T-helper 17 cell (primary cell): ENCODE results near the gene NPEPL1. TPM values are rescaled to one million over a fixed set of nuclear protein-coding genes. Genes with fewer than 3 reads are reported as not detected.
"Not testable (repeated sequence)": the region's sequence is repeated elsewhere in the genome, so short reads cannot be mapped to it uniquely, and the experiment has no call there.

Source experiments
- ATAC-seq: fragments of 150-1000 bp; cut with Tn5 transposase; 2 replicates; pipeline ENCODE4 v1.10.0; 2021; ENCODE audit warnings: mild to moderate bottlenecking, moderate library complexity
- DNase-seq, 3 donors: peaks; one replicate each; pipeline versions ENCODE4 v3.0.0 to v3.0.0-alpha.2; 2020 to 2021
- H3K9me3 ChIP-seq: one replicate; pipeline ENCODE4 v1.7.0; 2013; ENCODE audit warnings: low read length, mild to moderate bottlenecking; ENCODE audit not compliant: control insufficient read depth, poor library complexity, severe bottlenecking
- H3K27ac Mint-ChIP-seq: one replicate; pipeline ENCODE4 v1.8.0; 2022; ENCODE audit warnings: mild to moderate bottlenecking, moderate library complexity, mixed read lengths
- H3K27me3 Mint-ChIP-seq: one replicate; pipeline ENCODE4 v1.8.0; 2022; ENCODE audit warnings: mixed read lengths
- H3K36me3 Mint-ChIP-seq: one replicate; pipeline ENCODE4 v1.8.0; 2022; ENCODE audit warnings: low read depth, mixed read lengths
- H3K4me1 Mint-ChIP-seq: one replicate; pipeline ENCODE4 v1.8.0; 2022; ENCODE audit warnings: mild to moderate bottlenecking, mixed read lengths
- H3K4me3 Mint-ChIP-seq: one replicate; pipeline ENCODE4 v1.8.0; 2022; ENCODE audit warnings: mild to moderate bottlenecking, moderate library complexity, mixed read lengths
- total RNA-seq, 4 donors: library from RNA in 2 of 4; stranded (reverse) in 2 of 4; gene quantifications; one replicate each; pipeline ENCODE4 v1.2.3 and lab custom pipeline; 2022 to 2026

NPEPL1 gene
- total RNA-seq, 2 donors from 2014 or later = 59.2 to 64.8 TPM

DNA sequence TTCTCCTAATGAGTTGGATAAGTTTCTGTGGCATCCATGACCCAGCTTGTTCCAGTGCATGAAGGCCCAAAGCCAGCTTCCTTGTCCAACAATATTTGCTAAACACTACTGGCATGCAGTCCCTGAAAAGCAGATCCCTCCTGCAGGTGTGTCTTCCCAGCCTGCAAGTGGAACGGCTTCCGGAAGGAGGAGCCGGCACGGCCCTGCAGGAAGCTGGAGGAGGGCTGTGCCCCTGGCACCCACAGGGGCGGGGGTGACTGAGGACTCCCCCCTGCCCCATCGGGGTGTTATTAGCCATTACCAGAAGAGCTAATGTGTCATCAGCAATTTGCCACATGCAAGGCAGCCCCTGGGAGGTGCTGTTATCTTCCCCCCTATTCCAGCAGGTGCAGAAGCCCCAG is 27.4 kb downstream of the NPEPL1 start:
- H3K4me3 Mint-ChIP-seq = no peak overlapping the region
- DNase-seq = no peak
- H3K9me3 ChIP-seq = no peaks in the 10 kb centered on the region
- H3K36me3 Mint-ChIP-seq = peaks cover 8% of the 10 kb centered on the region
- peaks cover 42% of the 10 kb centered on the region for H3K27me3 Mint-ChIP-seq
- no peak overlapping the region for H3K27ac Mint-ChIP-seq
- H3K4me1 Mint-ChIP-seq = peaks cover 3% of the 10 kb centered on the region
- ATAC-seq = no peak

DNA sequence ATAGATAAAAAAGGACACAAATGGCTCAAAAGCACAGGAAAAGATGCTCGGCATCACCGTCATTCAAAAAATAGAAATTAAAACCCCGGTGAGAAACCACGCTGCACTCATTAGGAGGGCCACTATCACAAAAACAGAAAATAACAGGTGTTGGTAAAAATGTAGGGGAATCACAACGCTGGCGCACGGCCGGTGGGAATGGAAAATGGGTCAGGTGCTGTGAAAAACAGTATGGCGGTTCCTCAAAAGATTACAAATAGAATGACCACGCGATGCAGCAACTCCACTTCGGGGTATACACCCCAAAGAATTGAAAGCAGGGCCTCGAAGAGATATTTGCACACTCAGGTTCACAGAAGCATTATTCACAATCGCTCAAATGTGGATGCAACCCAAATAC is 28.3 kb downstream of the NPEPL1 start:
- no peak overlapping the region for H3K4me3 Mint-ChIP-seq

DNA sequence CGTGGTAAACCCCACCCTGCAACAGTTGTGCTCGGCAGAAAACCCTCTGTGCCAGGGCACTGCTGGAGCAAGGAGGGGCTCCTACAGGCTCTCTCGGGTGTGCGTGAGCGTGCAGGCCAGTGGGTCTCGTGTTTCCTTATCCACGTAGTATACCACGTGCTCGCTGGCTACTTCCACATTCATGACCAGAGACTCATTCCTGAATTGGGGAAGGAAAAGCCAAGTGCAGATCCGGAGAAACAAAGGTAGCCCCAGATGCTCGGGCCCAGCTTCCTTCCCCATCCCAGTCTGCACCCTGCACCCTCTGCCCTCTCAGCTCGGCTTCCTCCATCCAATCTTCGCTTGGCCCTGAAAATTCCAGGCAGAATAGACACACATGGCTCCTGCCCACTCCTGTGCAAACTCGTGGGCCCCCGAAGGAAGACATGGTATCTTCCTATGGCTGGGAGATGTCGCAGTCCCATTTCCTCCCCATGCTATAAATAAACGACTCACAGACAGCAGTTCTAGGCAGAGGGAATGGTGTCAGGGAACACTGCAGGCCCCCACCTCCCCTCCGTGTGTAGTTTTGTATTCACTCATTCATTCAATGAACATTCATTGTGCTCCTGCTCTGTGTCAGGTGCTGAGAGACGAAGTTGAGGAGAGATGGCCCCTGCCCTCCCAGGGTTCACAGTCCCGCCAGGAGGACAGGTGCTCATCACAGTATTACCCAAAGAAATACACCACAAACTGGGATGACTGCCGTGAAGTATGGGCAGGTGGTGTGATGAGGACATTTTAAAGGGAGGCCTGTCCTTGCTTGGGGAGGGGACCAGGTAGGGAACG is 29.6 kb downstream of the NPEPL1 start:
- Mint-ChIP-seq H3K4me3 (no peak overlapping the region), H3K4me1 (peaks cover 3% of the 10 kb centered on the region), H3K27ac (no peak overlapping the region), H3K36me3 (peaks cover 8% of the 10 kb centered on the region), H3K27me3 (peaks cover 45% of the 10 kb centered on the region)
- no peaks in the 10 kb centered on the region for H3K9me3 ChIP-seq
- ATAC-seq = no peak
- no peak for DNase-seq

More for the DNA sequence above, 28.3 kb downstream of the NPEPL1 start:
- ATAC-seq = no peak
- Mint-ChIP-seq H3K36me3 (peaks cover 8% of the 10 kb centered on the region), H3K27me3 (peaks cover 45% of the 10 kb centered on the region), H3K4me1 (peaks cover 3% of the 10 kb centered on the region), H3K27ac (no peak overlapping the region)
- no peak for DNase-seq
- no peaks in the 10 kb centered on the region for H3K9me3 ChIP-seq

DNA sequence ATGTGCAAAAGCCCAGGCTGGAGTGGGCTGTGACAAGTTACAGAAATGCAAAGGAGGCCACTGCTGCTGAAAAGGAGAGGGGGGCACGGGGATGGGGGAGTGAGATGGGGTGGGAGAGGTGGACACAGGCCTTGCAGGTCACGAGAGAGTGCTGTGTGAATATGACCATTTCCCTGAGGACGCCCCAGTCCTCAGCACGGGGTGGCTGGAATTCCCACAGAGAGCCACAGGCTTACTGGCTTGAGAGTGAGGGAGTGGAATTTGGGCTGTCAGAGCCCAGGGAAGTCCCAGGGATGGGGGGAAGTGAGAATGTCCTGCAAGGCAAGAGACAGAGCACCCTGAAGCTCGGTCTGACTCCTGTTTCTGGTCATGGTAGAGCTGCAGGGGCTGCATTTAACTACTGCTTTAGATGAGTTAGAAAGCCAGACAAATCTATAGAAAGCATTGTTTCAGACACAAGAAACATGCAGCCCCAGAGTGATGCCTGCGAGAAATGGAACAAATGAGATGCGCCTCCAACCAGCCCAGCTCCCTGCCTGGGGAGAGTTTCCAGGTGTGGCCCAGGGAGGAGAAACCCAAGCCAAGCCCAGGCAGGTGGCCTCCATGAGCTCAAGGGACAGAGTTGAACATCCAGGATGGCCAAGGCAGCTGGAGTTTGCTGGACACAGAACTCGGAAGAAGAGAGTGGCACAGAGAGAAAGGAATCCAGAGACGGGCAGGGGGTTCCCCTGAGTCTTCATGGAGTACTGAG is 30.5 kb downstream of the NPEPL1 start:
- DNase-seq (no peak), ATAC-seq (no peak)
- H3K4me1 Mint-ChIP-seq = peaks cover 3% of the 10 kb centered on the region
- H3K4me3 Mint-ChIP-seq = no peak overlapping the region
- H3K9me3 ChIP-seq = no peaks in the 10 kb centered on the region
- H3K27ac Mint-ChIP-seq = no peak overlapping the region
- peaks cover 8% of the 10 kb centered on the region for H3K36me3 Mint-ChIP-seq
- peaks cover 45% of the 10 kb centered on the region for H3K27me3 Mint-ChIP-seq

DNA sequence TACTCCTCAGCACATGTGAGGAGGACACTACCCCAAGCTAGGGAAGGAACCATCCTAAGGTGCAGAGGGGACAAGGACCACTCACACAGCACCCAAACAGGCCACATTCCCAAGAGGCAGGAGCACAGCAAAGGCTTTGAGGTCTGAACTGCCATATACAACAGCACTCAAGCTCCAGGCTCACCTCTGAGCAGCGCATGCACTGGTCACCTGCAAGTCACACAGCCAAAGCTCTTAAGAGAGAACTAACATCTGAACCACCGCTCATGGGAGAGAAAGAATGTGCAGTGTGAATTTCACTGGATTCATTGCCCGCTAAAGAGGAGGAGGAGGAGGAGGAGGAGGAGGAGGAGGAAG is 31.0 kb downstream of the NPEPL1 start:
- no peak for ATAC-seq
- H3K27me3 Mint-ChIP-seq = peaks cover 45% of the 10 kb centered on the region
- no peaks in the 10 kb centered on the region for H3K9me3 ChIP-seq
- no peak for DNase-seq
- H3K4me1 Mint-ChIP-seq = peaks cover 3% of the 10 kb centered on the region
- H3K27ac Mint-ChIP-seq = no peak overlapping the region
- H3K4me3 Mint-ChIP-seq = no peak overlapping the region
- H3K36me3 Mint-ChIP-seq = peaks cover 8% of the 10 kb centered on the region

DNA sequence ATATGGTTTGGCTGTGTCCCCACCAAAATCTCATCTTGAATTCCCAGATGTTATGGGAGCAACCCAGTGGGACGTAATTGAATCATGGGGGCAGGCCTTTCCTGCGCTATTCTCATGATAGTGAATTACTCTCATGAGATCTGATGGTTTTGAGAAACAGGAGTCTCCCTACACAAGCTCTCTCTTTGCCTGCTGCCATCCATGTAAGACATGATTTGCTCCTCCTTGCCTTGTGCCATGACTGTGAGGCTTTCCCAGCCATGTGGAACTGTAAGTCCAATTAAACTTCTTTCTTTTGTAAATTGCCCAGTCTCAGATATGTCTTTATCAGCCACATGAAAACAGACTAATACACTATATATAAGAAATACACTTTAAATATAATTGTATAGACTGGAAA is 33.6 kb downstream of the NPEPL1 start:
- not testable (repeated sequence) for H3K4me3 Mint-ChIP-seq, H3K36me3 Mint-ChIP-seq, H3K4me1 Mint-ChIP-seq, DNase-seq, ATAC-seq, H3K9me3 ChIP-seq, H3K27ac Mint-ChIP-seq
- H3K27me3 Mint-ChIP-seq = peaks cover 38% of the 10 kb centered on the region

DNA sequence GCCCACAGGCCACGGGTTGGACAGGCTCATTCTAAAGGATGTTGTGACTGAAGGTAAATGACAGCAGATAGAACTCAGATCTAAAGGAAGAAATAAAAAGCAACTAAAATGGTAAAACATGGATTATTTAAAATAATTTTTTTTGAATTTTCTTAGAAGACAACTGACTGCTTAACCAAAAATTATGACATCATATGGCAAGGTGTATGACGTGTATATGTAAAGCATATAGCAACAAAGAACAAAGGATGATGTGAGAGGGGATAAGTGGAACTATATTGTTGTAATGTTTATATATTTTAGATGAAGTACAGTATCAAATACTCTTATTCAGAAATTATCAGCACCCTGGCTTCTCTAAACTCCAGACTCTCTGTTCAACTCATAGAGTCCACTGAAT is 38.6 kb downstream of the NPEPL1 start:
- H3K27ac Mint-ChIP-seq = no peak overlapping the region
- no peak overlapping the region for H3K4me3 Mint-ChIP-seq
- H3K36me3 Mint-ChIP-seq = no peaks in the 10 kb centered on the region
- H3K4me1 Mint-ChIP-seq = no peaks in the 10 kb centered on the region
- H3K9me3 ChIP-seq = no peaks in the 10 kb centered on the region
- ATAC-seq (no peak), DNase-seq (no peak)
- peaks cover 12% of the 10 kb centered on the region for H3K27me3 Mint-ChIP-seq

DNA sequence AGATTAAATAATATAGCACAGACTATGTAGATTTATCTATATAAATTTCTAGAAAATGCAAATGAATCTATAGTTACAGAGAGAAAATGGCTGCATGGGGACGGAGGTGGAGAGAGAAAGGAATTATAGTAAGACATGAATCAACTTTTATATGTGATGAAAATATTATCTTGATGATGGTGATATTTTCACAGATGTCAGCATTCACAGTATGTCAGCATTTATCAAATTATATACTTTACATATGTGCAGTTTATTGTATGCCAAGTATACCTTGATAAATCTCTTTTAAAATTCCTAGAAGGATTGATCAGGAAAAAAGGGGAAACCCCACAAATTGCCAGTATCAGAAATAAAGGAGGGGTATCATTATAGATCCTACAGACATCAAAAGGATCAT is 44.6 kb downstream of the NPEPL1 start:
- DNase-seq (no peak), ATAC-seq (no peak)
- Mint-ChIP-seq H3K27ac (no peak overlapping the region), H3K4me3 (no peak overlapping the region), H3K27me3 (peaks cover 25% of the 10 kb centered on the region), H3K36me3 (no peaks in the 10 kb centered on the region), H3K4me1 (no peaks in the 10 kb centered on the region)
- no peaks in the 10 kb centered on the region for H3K9me3 ChIP-seq

DNA sequence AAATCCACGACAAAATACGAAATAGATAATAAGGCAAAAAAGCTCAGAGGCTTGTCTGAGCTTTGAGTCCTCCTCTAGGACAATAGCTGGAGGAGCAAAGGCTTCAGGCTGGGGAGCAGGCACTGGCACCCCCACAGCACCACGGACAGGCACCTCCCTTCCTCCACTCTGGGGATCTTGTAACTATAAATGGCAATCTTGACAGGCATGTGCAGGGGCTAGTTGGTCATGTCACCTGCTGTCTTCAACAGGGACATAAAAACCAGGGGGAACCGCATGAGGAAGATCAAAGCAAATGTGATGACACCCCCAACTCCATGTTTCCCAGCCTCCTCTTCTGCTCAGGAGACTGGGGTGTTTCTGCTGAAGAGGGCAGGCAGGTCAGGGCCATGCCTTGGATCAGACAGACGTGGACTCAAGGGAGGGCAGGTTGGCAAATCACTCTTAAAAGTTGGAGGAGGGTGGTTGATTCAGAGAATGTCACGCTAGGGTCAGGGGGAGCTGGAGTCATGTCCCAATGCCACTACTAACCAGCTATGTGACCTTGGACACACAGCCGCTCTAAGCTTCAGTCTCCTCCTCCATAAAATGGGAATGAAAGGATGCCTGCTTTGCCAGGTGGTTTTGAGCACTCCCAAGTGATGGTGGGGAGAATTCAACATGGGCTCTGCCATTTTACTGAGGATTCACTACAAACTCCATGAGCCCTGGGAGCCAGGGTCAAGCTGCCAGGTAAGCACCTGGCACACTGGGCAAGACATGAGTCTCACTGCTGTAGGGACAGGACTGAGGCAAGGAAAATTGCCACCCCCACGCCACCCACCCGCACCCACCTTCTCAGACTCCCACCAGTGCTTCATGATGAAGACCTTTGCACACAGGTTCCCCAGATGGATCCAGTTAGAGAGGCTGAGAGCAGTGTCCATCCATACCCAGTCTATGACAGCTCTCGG is 48.0 kb downstream of the NPEPL1 start:
- ATAC-seq (no peak), DNase-seq (no peak)
- Mint-ChIP-seq H3K4me1 (no peaks in the 10 kb centered on the region), H3K27ac (no peak overlapping the region), H3K27me3 (peaks cover 39% of the 10 kb centered on the region), H3K4me3 (no peak overlapping the region), H3K36me3 (no peaks in the 10 kb centered on the region)
- H3K9me3 ChIP-seq = no peaks in the 10 kb centered on the region

DNA sequence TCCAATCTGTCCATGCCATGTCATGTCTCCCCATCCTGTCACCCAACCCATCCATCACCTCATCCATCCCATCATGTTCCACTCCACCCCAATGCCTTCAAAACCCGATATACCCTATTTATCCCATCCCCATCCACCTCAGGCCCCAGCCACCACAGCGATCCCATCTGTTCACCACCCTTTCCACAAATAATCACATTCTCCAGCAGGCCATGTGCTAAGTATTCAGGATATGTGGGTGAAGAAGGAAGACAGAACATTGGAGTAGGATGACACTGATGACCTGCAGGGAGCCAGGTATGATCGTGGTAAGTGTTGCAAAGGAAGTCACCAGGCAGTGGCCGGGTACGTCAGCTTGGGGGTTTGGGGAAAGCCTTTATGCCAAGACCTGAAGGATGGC is 48.8 kb downstream of the NPEPL1 start:
- H3K36me3 Mint-ChIP-seq = no peaks in the 10 kb centered on the region
- no peaks in the 10 kb centered on the region for H3K4me1 Mint-ChIP-seq
- peaks cover 44% of the 10 kb centered on the region for H3K27me3 Mint-ChIP-seq
- H3K27ac Mint-ChIP-seq = no peak overlapping the region
- no peak for DNase-seq
- no peaks in the 10 kb centered on the region for H3K9me3 ChIP-seq
- ATAC-seq = no peak
- no peak overlapping the region for H3K4me3 Mint-ChIP-seq

DNA sequence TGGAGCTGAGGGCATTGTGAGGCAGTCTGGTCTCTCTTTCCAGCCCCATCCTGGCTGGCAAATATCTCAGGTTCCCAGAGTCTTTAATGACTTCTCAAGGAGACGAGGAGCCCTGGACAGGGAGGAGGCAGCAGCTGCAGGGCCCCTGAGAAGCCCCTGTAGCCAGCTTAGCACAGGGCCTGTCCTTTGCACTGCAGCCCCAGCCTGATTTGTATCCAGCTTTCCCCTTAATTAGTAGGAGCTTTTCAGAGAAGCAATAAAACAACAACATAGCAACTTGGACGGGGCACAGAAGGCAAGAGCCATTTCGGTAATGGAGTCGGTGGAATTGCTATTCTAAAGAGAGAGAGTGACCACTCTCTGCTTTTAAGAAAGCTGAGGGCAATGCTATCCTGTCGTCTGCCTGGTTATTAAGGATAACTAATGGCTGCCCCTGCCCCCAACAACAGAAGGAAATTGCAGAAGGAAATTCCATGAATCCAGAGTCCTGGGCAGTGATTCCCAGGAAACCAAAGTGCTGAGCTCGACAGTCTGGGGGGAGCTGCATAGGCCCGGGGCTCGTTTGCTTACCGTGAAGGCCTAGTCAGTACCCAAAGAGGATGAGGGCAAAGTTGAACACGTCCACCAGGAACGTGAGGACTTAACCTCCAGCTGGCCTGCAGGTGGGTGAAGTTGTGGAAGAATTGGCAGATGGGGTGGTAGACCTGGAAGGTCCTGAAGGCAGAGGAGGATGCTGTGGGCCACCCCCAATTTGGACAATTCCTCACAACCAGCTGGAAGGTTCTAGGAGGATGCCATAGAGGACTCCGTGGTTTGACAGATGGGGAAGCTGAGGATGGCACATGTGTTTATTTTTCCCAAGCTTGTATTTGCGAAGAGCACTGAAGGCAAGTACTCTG is 50.3 kb downstream of the NPEPL1 start:
- H3K9me3 ChIP-seq = no peaks in the 10 kb centered on the region
- no peak overlapping the region for H3K27ac Mint-ChIP-seq
- peaks cover 59% of the 10 kb centered on the region for H3K27me3 Mint-ChIP-seq
- ATAC-seq (no peak), DNase-seq (no peak)
- H3K4me1 Mint-ChIP-seq = no peaks in the 10 kb centered on the region
- H3K36me3 Mint-ChIP-seq = no peaks in the 10 kb centered on the region
- no peak overlapping the region for H3K4me3 Mint-ChIP-seq

DNA sequence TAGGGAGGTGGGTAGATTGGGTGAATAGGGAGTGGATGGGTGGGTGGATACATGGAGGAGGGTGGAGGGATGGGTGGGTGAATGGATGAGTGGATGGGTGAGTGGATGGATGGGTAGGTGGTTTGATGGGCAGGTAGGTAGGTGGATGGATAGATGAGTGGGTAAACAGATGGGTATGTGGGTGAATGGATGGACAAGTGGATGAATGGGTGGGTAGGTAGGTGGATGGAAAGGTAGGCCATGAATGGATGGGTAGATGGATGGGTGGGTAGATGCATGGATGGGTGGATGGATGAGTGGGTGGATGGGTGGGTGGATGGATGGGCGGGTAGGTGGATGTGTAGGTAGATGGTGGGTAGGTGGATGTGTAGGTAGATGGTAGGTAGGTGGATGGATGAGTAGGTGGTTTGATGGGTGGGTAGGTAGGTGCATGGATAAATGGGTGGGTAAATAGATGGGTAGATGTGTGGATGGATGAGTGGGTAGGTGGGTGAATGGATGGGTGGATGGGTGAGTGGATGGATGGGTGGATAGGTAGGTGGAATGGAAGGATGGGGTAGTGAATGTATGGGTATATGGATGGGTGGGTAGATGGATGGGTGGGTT is 51.4 kb downstream of the NPEPL1 start:
- H3K36me3 Mint-ChIP-seq = no peaks in the 10 kb centered on the region
- no peak overlapping the region for H3K27ac Mint-ChIP-seq
- peaks cover 68% of the 10 kb centered on the region for H3K27me3 Mint-ChIP-seq
- ATAC-seq (no peak), DNase-seq (no peak)
- H3K4me1 Mint-ChIP-seq = no peaks in the 10 kb centered on the region
- no peak overlapping the region for H3K4me3 Mint-ChIP-seq
- H3K9me3 ChIP-seq = no peaks in the 10 kb centered on the region
